GM21447 (cell line): ENCODE results near the gene CYB5R3.
"Not testable (repeated sequence)": the region's sequence is repeated elsewhere in the genome, so short reads cannot be mapped to it uniquely, and the experiment has no call there.

Source experiments
- ATAC-seq: cut with Tn5 transposase; IDR thresholded peaks from one replicate; pipeline ENCODE4 v1.9.1; 2021; ENCODE audit not compliant: unreplicated experiment

CYB5R3 gene

DNA sequence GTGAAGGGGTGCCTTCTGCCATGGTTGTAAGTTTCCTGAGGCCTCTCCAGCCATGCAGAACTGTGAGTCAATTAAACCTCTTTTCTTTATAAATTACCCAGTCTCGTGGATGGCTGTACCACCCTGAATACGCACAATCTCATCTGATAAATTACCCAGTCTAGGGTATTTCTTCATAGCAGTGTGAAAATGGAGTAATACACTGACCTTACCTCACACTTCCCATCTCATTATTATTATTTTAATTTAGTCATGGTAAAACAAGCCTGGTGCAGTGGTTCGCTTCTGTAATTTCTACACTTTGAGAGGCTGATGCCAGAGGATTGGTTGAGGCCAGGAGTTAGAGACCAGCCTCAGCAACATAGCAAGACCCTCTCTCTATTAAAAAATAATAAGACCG is 30.5 kb upstream of the CYB5R3 start:
- ATAC-seq: no peak

DNA sequence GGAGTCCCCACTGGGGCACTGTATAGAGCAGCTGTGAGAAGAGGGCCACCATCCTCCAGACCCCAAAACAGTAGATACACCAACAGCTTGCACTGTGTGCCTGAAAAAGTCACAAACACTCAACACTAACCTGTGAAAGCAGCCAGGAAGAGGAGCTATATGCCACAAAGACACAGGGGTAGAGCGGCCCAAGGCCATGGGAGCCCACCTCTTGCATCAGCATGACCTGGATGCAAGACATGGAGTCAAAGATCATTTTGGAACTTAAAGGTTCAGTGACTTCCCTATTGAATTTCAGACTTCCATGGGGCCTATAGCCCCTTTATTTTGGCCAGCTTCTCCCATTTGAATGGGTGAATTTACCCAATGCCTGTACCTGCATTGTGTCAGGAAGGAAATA is 29.7 kb upstream of the CYB5R3 start:
- ATAC-seq: no peak

GRCh38 chr22:42677936-42678335 is 28.7 kb upstream of the CYB5R3 start:
- ATAC-seq: not testable (repeated sequence)

- ATAC-seq: no peak
Measured at GRCh38 chr22:42676059-42676607, 26.9 kb upstream of the CYB5R3 start.

DNA sequence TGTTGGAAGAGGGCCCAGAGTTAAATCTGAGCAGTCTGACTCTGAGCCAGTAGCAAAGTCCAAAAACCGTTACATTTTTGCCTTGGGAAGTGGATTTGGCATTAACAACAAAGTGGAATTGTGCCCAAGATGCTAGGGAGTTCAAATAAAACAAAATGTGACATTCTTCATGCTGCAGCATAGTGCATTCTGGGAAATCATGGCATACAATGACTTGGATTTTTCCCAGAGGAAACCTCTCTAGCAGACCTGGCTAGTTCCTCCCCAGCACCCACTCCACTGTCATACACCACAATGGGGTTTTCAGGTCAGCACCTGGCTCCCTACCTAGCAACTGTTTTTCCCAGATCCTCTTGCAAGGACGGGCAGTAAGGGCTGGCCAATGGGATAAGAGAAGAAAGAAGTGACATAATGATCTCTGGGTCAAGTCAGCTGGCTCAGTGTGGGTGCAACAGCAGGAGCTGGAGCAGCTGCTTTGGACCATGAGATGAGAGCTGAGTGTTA is 24.8 kb upstream of the CYB5R3 start:
- no peak for ATAC-seq

DNA sequence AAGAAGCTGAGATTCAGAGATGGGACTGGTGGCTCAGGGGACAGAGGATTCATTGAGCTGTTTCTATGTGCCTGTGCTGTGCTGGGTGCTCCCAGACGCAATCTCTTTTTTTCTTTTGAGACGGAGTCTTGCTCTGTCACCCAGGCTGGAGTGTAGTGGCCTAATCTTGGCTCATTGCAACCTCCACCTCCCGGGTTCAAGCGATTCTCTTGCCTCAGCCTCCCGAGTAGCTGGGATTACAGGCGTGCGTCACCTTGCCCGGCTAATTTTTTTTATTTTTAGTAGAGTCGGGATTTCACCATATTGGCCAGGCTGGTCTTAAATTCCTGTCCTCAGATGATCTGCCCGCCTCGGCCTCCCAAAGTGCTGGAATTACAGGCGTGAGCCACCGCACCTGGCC is 23.9 kb upstream of the CYB5R3 start:
- ATAC-seq: not testable (repeated sequence)

DNA sequence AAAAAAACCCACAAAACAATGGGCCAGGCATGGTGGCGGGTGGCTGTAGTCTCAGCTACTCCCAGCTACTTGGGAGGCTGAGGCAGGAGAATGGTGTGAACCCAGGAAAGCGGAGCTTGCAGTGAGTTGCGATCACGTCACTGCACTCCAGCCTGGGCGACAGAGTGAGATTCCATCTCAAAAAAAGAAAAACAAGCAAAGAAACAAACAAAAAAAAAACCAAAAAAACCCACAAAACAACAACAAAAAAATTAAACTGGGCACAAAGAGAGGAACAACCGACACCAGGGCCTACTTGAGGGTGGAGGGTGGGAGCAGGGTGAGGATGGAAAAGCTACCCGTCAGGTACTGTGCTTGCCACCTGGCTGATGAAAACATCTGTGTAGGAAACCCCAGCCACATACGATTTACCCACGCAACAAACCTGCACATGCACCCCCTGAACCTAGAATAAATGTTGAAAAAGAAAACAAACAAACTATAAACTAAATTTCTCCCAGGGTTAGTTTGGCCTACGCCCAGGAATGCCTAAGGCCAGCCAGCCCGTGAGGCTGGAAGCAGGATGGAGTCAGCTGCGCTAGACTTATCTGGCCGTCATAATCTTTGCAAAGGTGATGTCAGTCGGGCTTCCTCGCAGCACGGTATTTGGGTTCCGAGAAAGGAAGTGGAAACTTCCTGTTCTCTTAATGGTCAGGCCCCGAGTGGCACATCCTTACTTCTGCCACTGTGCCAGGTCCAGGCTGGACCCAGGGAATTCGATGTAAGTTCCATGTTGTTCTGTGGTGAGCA is 21.9 kb upstream of the CYB5R3 start:
- ATAC-seq: no peak

GRCh38 chr22:42670046-42670445 is 20.9 kb upstream of the CYB5R3 start:
- no peak for ATAC-seq

DNA sequence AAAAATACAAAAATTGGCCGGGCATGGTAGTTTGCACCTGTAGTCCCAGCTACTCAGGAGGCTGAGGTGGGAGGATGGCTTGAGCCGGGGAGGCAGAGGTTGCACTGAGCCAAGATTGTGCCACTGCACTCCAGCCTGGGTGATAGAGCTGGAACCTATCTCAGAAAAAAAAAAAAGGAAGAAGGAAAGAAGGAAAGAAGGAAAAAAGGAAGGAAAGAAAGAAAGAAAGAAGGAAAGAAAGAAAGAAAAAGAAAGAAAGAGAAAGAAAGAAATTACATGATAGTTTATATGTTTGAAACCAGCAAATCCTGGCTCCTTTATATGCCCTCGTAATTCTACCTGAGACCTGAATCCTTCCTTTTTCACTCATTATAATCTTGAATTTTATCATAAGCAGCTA is 17.2 kb upstream of the CYB5R3 start:
- not testable (repeated sequence) for ATAC-seq

GRCh38 chr22:42664976-42665831 is 16.0 kb upstream of the CYB5R3 start:
- peak; percentile 44 for ATAC-seq

GRCh38 chr22:42661985-42662831 is 13.0 kb upstream of the CYB5R3 start:
- ATAC-seq: no peak

- ATAC-seq: no peak
Measured at GRCh38 chr22:42656578-42656977, 7.4 kb upstream of the CYB5R3 start.

DNA sequence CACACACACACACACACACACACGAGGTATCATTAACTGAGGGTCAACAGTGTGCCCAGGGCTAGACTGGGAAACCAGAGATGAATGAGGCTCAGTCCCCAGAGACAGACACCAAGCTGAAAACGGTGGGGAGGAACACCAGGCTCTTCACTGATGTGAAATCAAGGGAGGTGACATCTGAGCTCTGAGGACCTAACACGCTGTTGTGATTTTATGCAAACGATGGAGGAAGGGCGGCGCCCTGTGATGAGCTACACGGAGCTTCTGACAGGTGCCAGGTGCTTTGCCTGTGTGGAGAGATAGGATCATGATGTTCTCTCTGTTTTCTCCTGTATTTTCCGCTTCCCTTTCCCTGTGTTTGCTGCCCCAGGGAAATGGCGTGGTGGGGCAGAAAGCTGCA is 6.5 kb upstream of the CYB5R3 start:
- peak; percentile 79 for ATAC-seq

- ATAC-seq: no peak
Measured at GRCh38 chr22:42654436-42655073, 5.4 kb upstream of the CYB5R3 start.

DNA sequence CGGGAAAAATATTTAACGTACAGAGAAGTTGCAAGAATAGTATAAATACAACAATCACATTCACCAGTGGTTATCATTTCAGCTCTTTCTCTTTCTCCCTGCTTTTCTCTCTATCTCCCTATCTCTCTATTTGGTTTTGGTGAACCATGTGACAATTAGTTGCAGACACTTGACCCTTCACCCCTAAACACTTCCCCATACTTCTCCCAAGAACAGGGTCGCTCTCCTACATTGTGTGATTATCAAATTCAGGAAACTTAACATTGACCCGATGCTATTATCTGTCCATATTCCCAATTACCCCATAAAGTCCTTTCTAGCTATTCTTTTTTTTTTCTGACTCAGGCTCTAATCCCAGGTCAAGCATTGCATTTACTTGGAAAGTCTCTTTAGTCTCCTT is 4.8 kb upstream of the CYB5R3 start:
- no peak for ATAC-seq

- ATAC-seq: no peak
Measured at GRCh38 chr22:42651134-42651533, 1.9 kb upstream of the CYB5R3 start.

- ATAC-seq: peak; percentile 24
Measured at GRCh38 chr22:42648368-42649245, 585 bp downstream of the CYB5R3 start.

DNA sequence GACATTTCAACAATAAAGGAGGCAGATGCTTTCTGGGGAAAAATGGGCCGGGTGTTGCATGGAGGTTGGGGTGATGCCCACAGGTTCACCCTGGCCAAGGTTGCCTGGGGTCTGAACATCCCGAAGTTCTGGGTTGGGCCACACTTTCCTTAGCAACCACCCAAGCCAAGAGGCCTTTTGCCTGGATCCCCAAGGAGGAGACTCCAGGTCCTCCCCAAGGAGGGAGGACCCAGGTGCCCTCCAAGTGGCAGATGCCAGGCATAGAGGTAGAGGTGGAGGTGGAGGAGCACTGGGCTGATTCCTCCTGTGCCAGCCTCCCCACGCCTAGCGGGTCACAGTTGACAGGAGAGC is 1.2 kb downstream of the CYB5R3 start:
- no peak for ATAC-seq
